NCI-H146 (cell line): ENCODE data around the gene AK2.

Experiments used
- DNase-seq: peaks from one replicate; lab custom pipeline; 2025; lab: John Stamatoyannopoulos, UW

The AK2 gene

DNA sequence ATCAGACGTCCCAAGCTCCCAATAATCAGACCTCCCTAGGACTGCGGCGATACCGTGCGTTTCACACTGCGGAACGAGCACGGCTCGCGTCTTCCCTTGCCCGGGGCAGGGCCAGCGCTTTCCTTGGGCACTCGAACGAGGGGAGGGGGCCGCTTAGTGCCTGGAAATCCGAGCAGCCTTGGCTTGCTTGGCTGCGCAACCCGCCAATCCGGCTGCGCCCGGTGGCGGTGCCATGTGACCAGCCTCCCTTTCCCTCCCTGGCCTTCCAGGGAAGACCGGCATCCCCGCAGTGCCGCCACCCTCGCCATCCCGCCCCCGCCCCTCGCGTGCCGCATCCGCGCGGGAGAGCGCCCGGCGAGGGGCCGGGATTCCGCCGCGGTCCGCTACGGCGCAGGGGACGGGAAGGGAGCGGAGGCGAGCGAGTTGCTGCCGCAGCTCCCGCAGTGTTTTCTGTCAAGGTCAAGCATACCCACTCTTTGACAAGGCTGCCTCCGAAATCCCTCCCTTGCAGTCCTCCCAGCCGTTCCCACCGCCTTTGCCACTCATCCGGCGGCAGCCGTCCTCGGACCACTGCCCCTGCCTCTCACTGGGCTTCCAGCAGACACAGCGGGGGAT lies 63.8 kb downstream of the AK2 start:
- peak; percentile 72 for DNase-seq

DNA sequence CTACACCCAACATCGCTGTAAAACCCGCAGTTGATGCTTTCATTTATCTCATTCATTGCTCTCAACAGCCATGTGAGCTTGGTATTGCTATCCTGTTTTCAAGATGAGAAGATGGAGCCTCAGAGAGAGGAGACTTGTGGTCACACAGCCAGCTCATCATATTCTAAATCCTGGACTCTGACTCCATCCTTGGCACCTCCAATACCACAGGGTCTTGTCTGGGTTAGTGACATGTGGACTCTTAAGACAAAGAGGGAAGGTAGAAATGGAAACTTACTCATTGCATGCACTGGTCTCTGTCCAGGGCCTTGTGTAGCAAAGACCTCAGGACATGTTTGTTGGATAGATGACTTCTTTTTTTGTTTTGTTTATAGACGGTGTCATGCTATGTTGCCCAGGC lies 65.1 kb downstream of the AK2 start:
- DNase-seq, result no peak

DNA sequence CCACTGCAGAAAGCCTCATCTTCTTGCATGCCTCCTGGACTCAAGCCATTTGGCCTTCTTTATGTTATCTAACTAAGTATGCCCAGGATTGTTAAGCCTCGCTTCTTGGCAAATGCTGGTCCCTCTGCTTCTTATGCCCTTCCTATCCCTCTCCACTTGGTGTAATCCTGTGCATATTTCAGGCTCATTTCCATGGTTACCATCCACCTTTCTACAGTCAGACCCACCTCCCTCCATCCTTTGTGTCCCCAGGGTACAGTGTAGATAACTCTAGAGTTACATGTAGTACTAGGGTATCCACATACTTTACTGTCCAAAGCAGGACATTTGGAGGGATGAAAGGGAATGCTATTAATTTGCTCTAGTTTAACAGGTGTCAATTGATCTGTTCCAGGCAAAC lies 65.5 kb downstream of the AK2 start:
- DNase-seq, result no peak

DNA sequence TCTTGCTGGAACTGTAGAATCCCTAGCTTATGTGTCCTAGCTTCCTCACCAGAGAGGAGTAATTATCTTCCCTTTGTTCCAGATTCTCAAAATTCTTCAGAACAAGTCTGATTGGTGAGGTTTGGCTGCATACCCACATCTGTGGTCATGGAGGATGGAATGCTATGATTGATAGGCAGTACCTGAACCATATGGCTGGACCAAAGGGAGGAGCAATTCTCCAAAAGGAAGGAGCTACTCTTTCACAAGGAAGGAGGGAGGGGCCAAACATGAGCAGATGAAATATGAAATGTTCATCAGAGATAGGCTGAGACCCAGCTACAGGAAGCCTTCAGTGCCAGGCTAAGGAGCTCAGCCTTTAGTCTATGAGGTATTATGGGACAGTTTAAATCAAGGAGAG lies 67.1 kb downstream of the AK2 start:
- DNase-seq, result no peak

DNA sequence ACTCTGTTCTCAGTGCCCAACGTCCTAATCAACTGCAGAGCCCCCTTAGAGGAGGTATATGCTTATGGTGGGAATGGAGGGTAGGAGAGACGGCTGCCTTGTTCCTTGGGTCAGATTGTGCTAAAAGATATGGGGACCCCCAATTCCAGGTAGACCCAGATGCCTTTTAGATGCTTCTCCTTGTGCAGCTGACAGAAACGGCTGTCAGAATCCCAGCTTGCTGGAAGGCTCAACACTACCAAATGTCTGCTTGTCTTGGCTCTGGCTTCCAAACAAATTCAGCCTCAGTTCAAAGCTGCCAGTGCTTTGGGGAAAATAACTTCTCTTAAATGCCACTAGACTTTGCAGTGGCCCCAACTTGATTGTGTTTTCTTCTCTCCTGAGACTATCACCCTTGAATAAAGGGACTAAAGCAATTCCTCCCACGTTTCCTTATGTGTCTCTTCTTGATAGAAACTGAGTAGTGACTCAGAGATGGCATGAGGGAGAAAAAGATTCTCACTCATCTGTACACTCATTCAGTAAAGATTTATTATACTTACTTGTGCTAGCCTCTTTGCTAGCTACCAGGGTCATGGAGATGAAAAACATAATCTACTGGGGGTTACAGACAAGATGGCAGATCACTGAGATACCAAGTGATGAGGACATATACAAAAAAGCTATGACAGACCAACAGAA lies 68.7 kb downstream of the AK2 start:
- no peak for DNase-seq

DNA sequence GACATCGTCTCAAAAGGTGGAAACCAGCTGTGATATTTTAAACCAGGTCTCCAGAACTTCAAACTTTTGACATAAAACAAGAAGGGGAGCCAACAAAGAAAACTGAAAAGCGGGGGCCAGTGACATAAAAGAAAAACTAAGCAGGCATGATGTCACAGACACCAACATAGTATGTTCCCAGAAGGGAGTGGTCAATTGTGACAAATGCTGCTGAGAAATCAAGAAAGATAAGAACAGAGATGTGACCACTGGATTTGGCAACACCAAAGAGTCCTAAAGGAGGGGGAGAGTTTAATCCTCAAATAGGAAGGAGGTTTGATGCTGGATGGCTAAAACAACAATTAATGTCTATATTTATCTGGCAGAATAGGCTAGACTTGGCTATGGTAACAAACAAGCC lies 69.8 kb downstream of the AK2 start:
- DNase-seq, result no peak

DNA sequence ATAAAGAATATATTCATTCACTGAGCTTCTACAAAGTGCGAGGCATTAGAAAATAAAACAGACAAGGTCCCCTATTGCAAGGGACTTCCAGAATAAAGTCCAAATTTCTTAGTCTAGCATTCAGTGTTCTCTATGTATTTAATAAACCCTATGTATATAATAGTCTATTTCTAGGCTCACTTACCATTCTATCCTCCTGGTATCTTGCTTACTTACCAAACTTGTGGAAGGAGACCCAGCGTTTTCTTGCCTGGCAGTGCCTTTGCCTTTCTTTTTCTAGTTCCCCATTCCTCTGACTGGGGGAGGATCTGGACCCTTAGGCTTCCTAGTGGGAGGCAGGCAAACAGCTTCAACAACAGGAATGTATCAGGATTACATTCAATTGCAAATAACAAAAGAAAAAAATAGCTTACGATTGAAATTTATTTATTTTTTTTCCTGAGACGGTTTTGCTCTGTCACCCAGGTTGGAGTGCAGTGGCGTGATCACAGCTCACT lies 71.4 kb downstream of the AK2 start:
- no peak for DNase-seq

DNA sequence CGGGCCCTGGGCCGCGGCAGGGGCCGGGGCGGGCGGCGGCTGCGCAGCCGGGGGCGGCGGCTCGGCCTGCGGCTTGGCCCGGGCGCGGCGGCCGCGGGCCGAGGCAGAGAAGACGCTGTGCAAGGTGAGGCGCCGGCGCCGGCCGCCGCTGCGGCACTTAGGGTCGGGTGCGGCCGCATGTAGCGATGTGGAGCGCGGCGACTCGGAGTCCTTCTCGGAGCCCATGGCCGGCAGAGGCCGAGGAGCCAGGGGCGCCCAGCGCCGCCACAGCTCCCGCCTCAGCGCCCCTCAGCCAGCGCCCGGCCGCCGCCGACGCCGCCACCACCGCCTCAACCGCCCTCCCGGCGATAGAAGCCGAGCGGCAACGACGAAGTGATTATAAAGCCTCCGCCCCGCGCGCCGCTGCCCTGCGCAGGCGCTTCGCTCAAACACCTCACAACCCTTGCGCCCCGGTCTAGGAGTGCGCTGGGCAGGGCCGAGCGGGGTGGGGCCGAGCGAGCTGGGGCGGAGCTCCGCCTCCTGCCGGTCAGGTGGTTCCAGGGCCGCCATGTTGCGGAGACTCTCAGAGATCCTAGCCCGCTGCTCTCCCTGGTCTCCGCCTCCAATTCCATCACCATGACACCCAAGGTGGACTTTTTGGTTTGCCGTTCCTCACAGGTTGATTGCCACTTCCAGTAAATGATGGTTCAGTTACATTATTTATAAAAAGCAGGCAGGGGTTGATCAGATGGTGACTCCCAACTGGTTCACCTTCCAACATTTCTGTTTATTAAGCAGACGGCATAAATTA lies 72.0 kb downstream of the AK2 start, which contains the start of gene RNF19B:
Gene RNF19B, minus strand, starts transcription at position 349 of the 790 bp plus-strand sequence. Its CDS starts 124 bp downstream, at position 225.
- DNase-seq, result peak; percentile 94

DNA sequence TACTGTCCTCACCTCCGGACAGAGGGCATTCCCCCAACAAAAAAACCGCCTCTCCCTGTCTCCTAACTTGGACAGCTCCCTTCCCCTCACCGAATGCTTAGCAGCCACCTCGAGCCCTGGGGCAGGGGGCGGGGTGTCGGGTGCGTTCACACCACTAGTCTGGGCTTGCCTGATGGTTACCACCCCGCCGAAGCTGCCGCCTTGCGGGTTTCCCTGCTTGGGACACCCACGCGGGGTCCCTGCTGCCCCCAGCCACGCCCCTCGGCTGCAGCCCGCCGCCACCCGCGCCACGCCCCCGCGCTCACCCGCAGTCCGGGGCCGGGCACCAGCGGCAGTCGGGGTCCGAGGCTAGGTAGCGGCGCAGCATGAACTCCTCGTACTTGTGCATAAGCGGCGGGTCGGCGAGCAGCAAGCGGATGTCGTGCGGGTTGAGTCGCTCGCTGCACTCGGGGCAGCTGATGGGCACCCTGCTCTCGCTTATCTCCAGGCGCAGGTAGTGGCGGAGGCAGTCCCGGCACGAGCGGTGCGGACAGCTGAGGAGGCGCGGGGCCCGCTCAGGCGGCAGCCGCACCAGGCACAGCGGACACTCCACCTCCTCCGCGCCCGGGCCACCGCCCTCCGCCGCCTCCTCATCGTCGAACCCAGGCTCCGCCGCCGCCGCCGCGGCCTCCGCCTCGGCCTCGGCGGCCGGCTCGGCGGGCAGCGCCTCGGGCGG lies 72.8 kb downstream of the AK2 start:
- DNase-seq, result peak; percentile 71

DNA sequence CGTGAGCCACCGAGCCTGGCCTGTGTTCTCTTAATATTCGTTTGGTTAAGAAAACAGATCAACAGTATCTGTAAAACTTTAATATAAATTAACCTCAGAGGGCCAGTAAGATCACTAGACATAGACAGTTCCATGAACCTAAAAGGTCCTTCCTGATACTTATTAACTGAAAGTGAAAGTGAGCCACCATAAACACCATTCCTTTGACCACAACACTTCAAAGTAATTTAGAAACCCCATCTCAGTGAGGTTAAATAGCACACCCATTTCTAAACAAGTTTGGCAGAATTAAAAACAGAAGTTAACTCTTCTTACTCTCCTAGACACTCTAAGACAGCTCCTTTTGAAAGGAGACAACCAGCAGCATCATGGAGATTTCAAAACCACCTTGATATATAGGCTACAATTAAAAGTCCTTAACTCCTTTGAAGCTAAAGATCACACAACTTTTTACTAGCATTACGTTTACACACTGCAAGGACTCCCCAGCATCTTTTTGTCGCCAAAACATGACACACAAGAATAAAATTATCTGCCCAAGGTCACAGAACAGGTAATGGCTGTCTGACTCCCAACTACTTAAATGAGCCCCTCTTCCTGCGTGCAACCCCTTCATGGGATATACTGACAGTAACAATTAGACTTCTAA lies 74.3 kb downstream of the AK2 start:
- DNase-seq, result no peak

DNA sequence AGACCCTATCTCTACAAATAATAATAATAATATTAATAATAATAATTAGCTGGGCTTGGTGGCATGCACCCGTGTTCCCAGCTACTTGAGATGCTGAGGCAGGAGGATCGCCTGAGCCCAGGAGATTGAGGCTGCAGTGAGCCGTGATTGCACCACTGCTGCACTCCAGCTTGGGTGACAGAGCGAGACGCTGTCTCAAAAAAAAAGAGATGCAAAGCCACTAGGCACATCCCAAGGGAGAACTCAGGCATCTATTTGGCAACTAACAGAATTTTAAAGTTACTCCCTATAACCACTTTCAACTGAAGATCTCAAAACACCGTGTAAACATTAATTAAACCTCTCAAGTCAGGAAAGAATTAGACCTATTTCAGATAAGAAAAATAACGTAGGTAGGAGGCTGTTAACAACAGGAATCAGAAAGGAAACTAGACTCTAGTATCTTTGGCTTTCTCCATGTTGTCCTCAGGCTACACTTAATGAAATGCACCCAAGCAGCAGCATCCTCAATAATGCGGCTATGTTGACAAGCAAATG lies 75.8 kb downstream of the AK2 start:
- DNase-seq, result no peak

DNA sequence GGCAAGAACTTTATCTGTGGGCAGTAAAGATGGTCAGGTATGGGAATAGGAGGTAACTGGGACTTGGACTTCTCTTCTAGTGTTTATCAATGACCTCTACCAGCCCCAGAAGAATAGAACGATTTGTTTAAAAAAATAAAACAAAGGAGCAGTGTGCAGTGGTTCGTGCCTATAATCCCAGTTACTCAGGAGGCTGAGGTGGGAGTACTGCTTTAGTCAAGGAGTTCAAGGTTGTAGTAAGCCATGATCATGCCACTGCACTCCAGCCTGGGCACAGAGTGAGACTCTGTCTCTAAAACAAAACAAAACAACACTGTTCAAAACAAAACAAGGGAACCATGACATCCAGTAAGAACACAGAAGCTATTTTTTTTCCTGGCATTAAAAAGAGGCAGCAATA lies 76.3 kb downstream of the AK2 start:
- no peak for DNase-seq

DNA sequence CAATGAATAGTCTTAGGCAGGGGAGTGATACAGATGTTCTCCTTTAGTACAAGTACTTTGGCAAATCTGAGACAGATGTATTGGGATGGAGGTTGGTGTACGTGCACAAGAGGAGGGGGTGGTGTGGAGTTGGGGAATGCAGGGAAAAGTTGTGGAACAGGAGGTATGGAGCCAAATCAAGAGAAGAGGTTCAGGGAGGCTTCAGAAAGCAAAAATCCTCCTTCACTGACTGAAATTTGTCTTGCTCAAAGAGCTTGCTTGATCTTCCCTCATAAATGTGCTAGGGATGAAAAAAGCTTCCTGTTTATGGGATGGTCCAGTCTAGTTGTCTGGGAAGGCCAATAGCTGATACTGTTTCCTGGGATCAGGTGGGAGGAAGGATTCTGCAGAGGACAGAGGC lies 77.9 kb downstream of the AK2 start:
- no peak for DNase-seq
